CD14-positive monocyte (primary cell): ENCODE measurements around the gene KCNE4. TPM values are rescaled to one million over a fixed set of nuclear protein-coding genes. Genes with fewer than 3 reads are reported as not detected.

Experiments used
- DNase-seq, 3 donors: peaks; one replicate each; pipeline ENCODE4 v3.0.0-alpha.2; 2011 to 2022
- H2AFZ ChIP-seq: 2 replicates; pipeline ENCODE4 v1.6.0; 2012; ENCODE audit warnings: mild to moderate bottlenecking, low read depth, low read length, inconsistent platforms; ENCODE audit not compliant: insufficient read depth, poor library complexity, severe bottlenecking
- H3K27ac ChIP-seq, 2 donors: 1 replicate in 1 of 2; 2 replicates in 1 of 2; pipeline ENCODE4 v1.5.1; 2012 to 2013; ENCODE audit warnings: low read length in 2 of 2, control low read depth in 1 of 2, inconsistent platforms in 1 of 2, low read depth in 1 of 2, mild to moderate bottlenecking in 1 of 2
- H3K27me3 ChIP-seq, 2 donors: one replicate each; pipeline versions ENCODE4 v1.6.0 to v1.6.1; 2011 to 2013; ENCODE audit warnings: low read length in 2 of 2; ENCODE audit not compliant: control insufficient read depth in 2 of 2, insufficient read depth in 2 of 2
- H3K36me3 ChIP-seq, 2 donors: replicated peaks in 1 of 2; 1 replicate in 1 of 2; 2 replicates in 1 of 2; pipeline versions ENCODE4 v1.5.1 to v1.6.1; 2012 to 2013; ENCODE audit warnings: low read length in 2 of 2, control low read depth in 1 of 2, inconsistent platforms in 1 of 2, mild to moderate bottlenecking in 1 of 2; ENCODE audit not compliant: insufficient read depth in 2 of 2, control insufficient read depth in 1 of 2
- H3K4me1 ChIP-seq, 2 donors: 1 replicate in 1 of 2; 2 replicates in 1 of 2; pipeline versions ENCODE4 v1.5.1 to v1.6.1; 2012 to 2013; ENCODE audit warnings: low read length in 2 of 2, control low read depth in 1 of 2, inconsistent platforms in 1 of 2, mild to moderate bottlenecking in 1 of 2, moderate library complexity in 1 of 2; ENCODE audit not compliant: insufficient read depth in 2 of 2, control insufficient read depth in 1 of 2
- H3K4me2 ChIP-seq: replicated peaks from 2 replicates; pipeline ENCODE3; 2012; ENCODE audit warnings: low read length, moderate library complexity, mild to moderate bottlenecking; ENCODE audit not compliant: poor library complexity, severe bottlenecking; ENCODE audit errors: extremely low read depth
- H3K4me3 ChIP-seq, 3 experiments: fragments of 200-600 bp in 1 of 3; sonication (generic) in 1 of 3; replicated peaks in 1 of 3; 1 replicate in 2 of 3; 2 replicates in 1 of 3; pipeline ENCODE4 v1.5.1; 2011 to 2013; ENCODE audit warnings: low read length in 3 of 3, mild to moderate bottlenecking in 3 of 3, control low read depth in 2 of 3, low read depth in 2 of 3, inconsistent platforms in 1 of 3, moderate library complexity in 1 of 3
- H3K79me2 ChIP-seq: 2 replicates; pipeline ENCODE4 v1.6.0; 2012; ENCODE audit warnings: mild to moderate bottlenecking, control low read depth, inconsistent platforms, low read length, moderate library complexity; ENCODE audit not compliant: insufficient read depth
- H3K9ac ChIP-seq: 2 replicates; pipeline ENCODE4 v1.6.0; 2017; ENCODE audit warnings: low read length, mild to moderate bottlenecking; ENCODE audit not compliant: insufficient read depth, poor library complexity, severe bottlenecking
- H3K9me3 ChIP-seq, 2 donors: replicated peaks in 1 of 2; 1 replicate in 1 of 2; 2 replicates in 1 of 2; pipeline versions ENCODE4 v1.5.1 to v1.6.1; 2012 to 2013; ENCODE audit warnings: low read length in 2 of 2, control low read depth in 1 of 2; ENCODE audit not compliant: control insufficient read depth in 1 of 2, insufficient read depth in 1 of 2
- H4K20me1 ChIP-seq: 2 replicates; pipeline ENCODE4 v1.6.0; 2012; ENCODE audit warnings: mild to moderate bottlenecking, low read length, control low read depth, moderate library complexity; ENCODE audit not compliant: insufficient read depth
- H3K27ac Mint-ChIP-seq, 7 donors: one replicate each; pipeline ENCODE4 v1.8.0; 2020; ENCODE audit warnings: mild to moderate bottlenecking in 7 of 7, mixed read lengths in 7 of 7, moderate library complexity in 6 of 7, inconsistent platforms in 2 of 7
- H3K27me3 Mint-ChIP-seq, 3 donors: one replicate each; pipeline ENCODE4 v1.8.0; 2021 to 2022; ENCODE audit warnings: low read depth in 3 of 3, mild to moderate bottlenecking in 3 of 3, mixed read lengths in 3 of 3, moderate library complexity in 3 of 3, inconsistent platforms in 1 of 3
- H3K36me3 Mint-ChIP-seq, 2 donors: one replicate each; pipeline ENCODE4 v1.8.0; 2020; ENCODE audit warnings: mixed read lengths in 2 of 2, inconsistent platforms in 1 of 2, mild to moderate bottlenecking in 1 of 2
- H3K4me1 Mint-ChIP-seq: one replicate; pipeline ENCODE4 v1.8.0; 2020; ENCODE audit warnings: mild to moderate bottlenecking, mixed read lengths
- H3K4me3 Mint-ChIP-seq, 2 donors: one replicate each; pipeline ENCODE4 v1.8.0; 2020; ENCODE audit warnings: mild to moderate bottlenecking in 2 of 2, mixed read lengths in 2 of 2, moderate library complexity in 1 of 2
- H3K9me3 Mint-ChIP-seq, 7 donors: one replicate each; pipeline ENCODE4 v1.8.0; 2020 to 2022; ENCODE audit warnings: mixed read lengths in 7 of 7, mild to moderate bottlenecking in 6 of 7, moderate library complexity in 6 of 7, inconsistent platforms in 2 of 7
- CTCF ChIP-seq: fragments of 200-600 bp; IDR thresholded peaks from one replicate; pipeline ENCODE4 v1.8.0; 2022; ENCODE audit warnings: antibody characterized with exemption, mild to moderate bottlenecking
- WGBS: methylation state at CpG from one replicate; pipeline ENCODE4 v1.1.5; 2013; ENCODE audit warnings: missing lambda C conversion rate; ENCODE audit not compliant: insufficient coverage; 5-methylcytosine and 5-hydroxymethylcytosine counted together
- intact Hi-C, 2 donors: fragments of 100-400 bp; cut with micrococcal nuclease; formaldehyde crosslinking; loops; one replicate each; pipeline versions ENCODE4 v1.15.0 to v1.15.1; 2023
- polyA plus RNA-seq, 3 donors: library from polyadenylated mRNA; depleted of rRNA in 1 of 3; unstranded in 2 of 3; stranded (reverse) in 1 of 3; fragments of 300-500 nt in 2 of 3; fragments of >200 nt in 1 of 3; fragmentation: Illumina TruSeq in 2 of 3; gene quantifications; 1 replicate in 2 of 3; 2 replicates in 1 of 3; pipeline ENCODE4 v1.2.3, GENCODE V29; 2012 to 2021

KCNE4 gene
- polyA plus RNA-seq, 3 donors = not detected

GRCh38 chr2:223076573-223076972 is 24.6 kb downstream of the KCNE4 start:
- Histone ChIP-seq H3K9ac (no peak overlapping the region), H3K27ac (no peak overlapping the region), H3K4me3 (no peak overlapping the region), H4K20me1 (no peaks in the 10 kb centered on the region), H3K36me3 (no peaks in the 10 kb centered on the region), H3K9me3 (no peaks in the 10 kb centered on the region), H3K79me2 (no peaks in the 10 kb centered on the region), H3K4me1 (no peaks in the 10 kb centered on the region), H3K4me2 (no peak overlapping the region), H2AFZ (no peak overlapping the region), H3K27me3 (no peaks in the 10 kb centered on the region)
- WGBS = no CpG with 5 or more reads among the region's 6 CpGs
- DNase-seq = no peak
- Mint-ChIP-seq H3K27ac (no peak overlapping the region), H3K27me3 (peaks cover 0 to 4% (median 3%) of the 10 kb centered on the region in 3 donors), H3K36me3 (no peaks in the 10 kb centered on the region), H3K4me1 (no peaks in the 10 kb centered on the region), H3K4me3 (no peak overlapping the region), H3K9me3 (peaks cover 0 to 5% (median 3%) of the 10 kb centered on the region in 7 donors)
- no peak for TF ChIP-seq CTCF
- intact Hi-C loops = no loop called here

GRCh38 chr2:223078482-223078881 is 26.5 kb downstream of the KCNE4 start:
- no peak for DNase-seq
- no peak overlapping the region for H3K4me3 Mint-ChIP-seq
- no peaks in the 10 kb centered on the region for H3K36me3 Mint-ChIP-seq
- no peak overlapping the region for H3K4me3 ChIP-seq
- peaks cover 0 to 5% (median 0%) of the 10 kb centered on the region in 7 donors for H3K9me3 Mint-ChIP-seq
- H2AFZ ChIP-seq = no peak overlapping the region
- no peaks in the 10 kb centered on the region for H3K4me1 Mint-ChIP-seq
- TF ChIP-seq CTCF = no peak
- no peaks in the 10 kb centered on the region for H3K36me3 ChIP-seq
- no peaks in the 10 kb centered on the region for H4K20me1 ChIP-seq
- H3K4me1 ChIP-seq = no peaks in the 10 kb centered on the region
- no CpG with 5 or more reads among the region's 1 CpG for WGBS
- intact Hi-C loops = no loop called here
- no peak overlapping the region for H3K27ac Mint-ChIP-seq
- no peaks in the 10 kb centered on the region for H3K27me3 ChIP-seq
- H3K9me3 ChIP-seq = no peaks in the 10 kb centered on the region
- H3K27me3 Mint-ChIP-seq = peaks cover 0 to 4% (median 1%) of the 10 kb centered on the region in 3 donors
- H3K4me2 ChIP-seq = no peak overlapping the region
- no peaks in the 10 kb centered on the region for H3K79me2 ChIP-seq
- no peak overlapping the region for H3K9ac ChIP-seq
- H3K27ac ChIP-seq = no peak overlapping the region
